Renal cortical epithelial cell (primary cell): ENCODE measurements around the gene LCNL1. TPM values are rescaled to one million over a fixed set of nuclear protein-coding genes. Genes with fewer than 3 reads are reported as not detected.

Experiments used
- DNase-seq: peaks from one replicate; pipeline ENCODE4 v3.0.0-alpha.2; 2011; ENCODE audit warnings: low read depth
- total RNA-seq: library from RNA; depleted of rRNA; stranded (reverse); fragments of >200 nt; gene quantifications from 2 replicates; pipeline ENCODE4 v1.2.3, GENCODE V29; 2014

The LCNL1 gene
- not detected in 2 replicates for total RNA-seq

DNA sequence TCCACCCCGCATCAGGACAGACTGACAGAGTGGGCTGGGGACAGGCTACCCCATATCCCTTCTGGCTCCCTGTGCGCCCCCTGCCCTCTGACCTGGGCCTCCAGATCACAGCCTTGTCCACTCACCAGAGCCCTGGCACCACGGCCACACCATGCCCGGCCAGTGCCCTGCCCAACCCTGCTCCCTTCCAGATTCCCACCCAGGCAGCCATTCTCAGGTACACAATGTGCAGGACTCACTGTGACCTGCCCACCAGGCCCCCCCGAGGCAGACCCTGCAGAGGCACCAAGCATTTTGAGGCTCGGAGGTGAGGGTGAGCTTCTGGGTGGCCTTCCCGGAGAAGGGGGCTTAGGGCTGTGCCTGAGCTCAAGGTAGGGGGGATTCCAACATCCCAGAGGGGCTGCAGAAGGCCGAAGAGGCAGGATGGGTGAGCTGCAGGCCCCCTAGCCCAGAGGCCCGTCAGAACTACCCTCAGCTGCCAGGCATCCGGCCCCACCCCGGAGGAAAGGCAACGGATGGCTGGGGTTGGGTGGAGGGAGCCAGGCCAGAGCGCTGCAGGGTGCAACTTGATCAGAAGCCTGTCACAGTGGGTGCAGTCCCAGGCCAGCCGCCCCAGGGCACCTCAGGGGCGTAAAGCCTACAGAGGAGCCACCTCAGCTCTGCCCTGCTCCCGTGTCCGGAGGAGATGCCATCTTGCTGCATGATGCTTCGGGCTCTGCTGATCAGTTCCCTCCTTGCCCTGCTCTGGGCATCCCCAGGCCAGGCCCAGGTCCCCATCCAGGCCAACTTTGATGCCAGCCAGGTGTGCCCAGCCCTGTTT is at the start of gene LCNL1:
Gene LCNL1 (plus strand): TSS at position 762 of the 820 bp plus-strand sequence. CDS start 594 bp downstream, outside the sequence.
- DNase-seq = no peak

DNA sequence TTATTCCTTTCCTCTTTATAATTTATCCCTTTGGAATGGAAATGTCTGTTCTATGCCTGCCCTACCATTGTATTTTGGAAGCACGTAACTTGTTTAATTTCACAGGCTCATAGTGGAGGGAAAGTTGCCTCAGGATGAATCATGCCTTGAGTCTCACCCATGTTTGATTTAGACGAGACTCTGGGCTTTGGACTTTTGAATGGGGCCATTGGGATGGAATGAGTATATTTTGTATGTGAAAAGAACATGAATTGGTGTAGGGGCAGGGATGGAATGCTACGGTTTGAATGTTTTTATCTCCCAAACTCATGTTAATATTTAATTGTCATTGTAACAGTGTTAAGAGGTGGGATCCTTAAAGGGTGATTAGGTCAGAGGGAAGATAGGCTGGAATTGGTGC is 48.5 kb upstream of the LCNL1 start:
- no peak for DNase-seq

DNA sequence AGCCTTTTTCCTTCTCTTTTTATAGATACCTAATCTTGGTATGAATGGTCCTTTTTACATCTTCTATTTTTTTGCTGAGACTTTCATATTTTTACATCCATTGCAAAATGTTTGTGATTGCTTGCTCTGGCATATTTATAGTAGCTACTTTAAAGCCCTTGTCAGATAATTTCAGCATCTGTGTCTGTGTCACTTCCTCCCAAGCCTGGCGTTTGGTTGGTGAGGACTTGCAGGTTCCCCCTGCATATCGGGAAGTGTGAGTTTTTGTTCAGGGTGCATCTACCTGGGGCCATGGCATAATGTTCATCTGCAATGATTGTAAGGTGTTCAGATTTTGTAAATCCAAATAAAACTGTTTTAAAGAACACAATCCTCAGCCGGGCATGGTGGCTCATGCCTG is 47.1 kb upstream of the LCNL1 start:
- no peak for DNase-seq

DNA sequence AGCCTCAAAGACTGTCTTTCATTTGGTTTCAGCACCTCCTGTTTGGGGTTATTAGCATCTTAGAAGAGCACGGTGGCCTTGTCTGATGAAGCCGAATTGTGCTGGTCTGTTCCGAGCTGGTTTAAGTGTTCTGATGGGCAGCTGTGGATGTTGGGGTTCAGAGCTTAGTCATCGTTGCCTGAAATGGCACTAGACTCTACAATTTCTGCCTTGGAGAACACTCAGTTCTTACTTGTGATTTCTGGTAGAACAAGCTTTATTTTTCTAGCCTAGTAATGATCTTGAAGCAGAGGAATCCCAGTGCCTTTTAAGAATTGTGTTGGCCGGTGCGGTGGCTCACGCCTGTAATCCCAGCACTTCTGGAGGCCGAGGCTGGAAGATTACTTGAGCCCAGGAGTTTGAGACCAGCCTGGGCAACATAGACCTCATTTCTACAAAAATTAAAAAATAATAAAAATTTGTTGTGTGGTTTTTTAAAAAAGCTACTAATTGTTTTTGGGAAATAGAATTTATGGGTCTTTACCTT is 46.1 kb upstream of the LCNL1 start:
- no peak for DNase-seq

DNA sequence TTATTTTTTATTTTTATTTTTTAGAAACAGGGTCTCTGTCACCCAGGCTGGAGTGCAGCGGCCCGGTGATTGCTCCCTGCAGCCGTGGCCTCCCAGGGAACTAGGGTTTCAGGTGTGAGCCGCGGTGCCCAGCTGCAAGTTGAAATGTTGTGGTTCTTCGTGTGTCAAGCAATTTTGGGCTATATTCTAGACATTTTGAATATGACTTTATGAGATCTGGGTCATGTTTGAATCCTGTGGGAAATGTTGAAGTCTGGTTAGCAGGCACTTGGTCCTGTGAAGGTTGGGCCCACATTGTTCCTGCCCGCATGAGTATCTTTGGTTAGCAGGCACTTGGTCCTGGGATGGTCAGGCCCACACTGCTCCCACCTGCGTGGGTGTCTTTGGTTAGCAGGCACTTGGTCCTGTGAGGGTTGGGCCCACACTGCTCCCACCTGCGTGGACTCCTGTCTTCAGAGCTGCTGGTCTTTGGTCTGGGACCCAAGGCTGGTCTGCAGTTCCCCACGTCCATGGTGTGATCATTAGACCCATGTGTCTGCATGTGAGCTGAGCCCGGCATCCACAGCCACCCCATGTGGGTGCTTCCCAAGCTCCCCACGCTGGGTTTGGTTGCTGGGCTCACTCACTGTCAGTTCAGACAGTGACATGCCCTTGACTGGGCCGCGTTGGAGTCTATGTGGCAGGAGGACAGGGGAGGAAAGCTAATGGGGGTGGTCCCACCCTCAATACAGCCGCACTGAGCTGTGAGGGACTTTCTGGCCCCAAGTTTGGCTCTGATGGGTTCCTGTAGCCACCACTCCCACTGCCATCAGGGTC is 45.4 kb upstream of the LCNL1 start:
- DNase-seq = no peak

DNA sequence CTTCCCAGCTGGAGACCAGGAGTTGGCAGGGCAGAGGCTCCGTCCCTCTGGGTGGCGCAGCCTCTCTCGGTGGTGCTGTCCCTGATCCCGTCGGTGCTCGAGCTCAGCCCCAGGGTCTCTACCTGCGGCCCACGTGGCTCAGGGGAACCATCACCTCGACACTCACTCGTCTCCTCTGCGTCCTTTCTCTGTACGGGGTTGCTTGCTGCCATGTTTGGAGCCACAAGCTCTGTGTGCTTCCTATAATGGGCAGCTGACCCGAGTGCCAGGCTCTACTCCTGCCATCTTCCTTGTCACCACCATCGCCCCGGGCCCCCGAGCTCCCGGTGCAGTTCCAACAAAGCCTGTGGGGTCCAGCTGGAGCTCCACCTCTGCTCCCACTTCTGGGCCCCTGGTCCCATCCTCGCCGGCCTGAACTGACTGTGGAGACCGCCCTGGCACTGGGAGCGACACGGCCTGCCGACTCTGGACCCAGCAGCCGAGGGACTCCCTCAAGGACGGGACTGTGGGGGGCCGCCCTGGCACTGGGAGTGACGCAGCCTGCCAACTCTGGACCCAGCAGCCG is 43.3 kb upstream of the LCNL1 start:
- no peak for DNase-seq

DNA sequence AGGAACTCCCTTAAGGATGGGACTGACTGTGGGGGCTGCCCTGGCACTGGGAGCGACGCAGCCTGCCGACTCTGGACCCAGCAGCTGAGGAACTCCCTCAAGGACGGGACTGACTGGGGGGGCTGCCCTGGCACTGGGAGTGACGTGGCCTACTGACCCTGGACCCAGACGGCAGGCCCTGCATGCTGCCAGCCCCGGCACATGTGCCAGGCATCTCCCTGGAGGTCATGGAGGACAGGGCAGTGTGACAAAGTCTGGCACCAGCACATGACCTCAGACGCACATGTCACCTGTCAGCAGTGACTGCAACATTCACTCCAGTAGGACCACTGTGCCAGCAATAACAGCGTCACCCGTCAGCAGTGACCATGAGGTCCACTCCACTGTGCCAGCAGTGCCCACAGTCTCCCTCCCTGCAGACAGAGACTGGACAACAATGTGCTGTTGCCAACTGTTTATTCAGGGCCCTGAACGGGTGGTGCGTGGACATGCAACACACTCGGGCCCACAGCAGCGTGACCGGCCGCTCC is 42.7 kb upstream of the LCNL1 start:
- no peak for DNase-seq

DNA sequence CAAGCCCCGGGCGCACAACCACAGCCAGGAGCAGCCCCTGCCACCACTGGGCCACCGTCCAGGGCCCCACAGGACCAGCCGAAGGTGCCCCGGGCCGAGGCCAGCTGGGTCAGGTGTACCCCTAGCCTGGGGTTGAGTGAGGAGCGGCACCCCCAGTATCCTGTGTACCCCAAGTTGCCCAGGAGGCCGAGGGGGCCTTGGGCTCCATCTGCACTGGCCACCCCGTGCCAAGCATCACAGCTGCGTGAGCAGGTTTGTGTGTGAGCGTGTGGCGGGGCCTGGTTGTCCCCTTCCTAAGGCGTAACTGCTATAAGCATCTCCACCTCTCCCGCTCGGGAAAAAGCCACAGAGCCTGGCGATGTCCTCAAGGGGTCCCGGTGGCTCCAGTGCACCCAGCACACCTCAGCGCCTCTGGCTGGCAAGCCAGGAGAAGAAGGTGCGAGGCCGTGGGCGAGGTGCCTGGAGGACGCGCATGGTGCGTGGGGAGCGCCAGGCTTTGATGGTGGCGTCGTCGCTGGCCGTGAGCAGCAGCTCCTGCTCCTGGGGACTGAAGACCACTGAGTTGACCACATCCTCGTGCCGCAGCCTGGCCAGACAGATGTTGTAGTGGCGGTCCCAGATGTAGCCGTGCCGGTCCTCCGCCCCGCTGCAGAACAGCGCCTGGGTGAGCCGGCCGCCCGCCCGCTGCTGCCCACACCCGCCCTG is 42.1 kb upstream of the LCNL1 start:
- no peak for DNase-seq

DNA sequence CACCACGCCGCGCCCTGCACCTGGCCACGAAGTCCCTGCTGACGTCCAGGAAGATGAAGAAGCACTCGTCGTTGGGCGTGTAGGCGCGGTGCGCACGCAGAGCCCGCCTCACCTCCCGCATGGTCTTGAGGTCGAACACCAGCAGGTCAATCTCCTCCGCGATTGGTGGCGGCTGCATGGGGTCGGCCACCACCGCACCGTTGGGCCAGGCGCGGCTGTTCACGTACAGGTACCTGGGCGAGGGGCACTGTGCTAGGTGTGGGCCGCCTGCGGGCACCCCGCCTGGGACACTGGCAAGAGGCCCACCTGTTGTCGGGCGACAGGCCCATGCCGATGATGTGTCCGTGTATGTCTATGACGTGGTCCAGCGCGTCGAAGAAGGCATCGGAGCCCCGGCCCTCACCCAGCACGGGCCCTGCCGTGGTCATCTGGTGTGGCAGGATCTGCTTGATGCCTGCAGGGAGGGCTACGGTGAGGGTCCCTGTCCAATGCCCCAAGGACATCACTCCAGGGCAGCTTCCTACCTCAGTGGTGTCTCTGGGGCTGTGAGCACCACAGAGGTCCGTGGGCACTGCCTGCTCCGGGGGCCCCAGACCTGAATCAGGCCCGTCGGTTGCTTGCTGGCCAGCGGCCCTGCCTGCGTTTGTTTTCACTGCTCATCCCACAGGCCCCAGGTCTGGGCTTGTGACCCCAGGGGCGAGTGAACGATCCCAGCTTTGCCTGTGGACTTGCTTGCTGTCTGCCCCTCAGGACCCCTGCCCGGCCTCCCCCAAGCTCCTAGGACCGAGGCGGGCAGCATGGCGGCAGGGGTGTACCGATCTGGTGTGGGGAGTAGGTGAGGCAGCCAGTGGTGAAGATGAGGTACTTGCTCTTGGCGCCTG is 41.3 kb upstream of the LCNL1 start:
- no peak for DNase-seq

DNA sequence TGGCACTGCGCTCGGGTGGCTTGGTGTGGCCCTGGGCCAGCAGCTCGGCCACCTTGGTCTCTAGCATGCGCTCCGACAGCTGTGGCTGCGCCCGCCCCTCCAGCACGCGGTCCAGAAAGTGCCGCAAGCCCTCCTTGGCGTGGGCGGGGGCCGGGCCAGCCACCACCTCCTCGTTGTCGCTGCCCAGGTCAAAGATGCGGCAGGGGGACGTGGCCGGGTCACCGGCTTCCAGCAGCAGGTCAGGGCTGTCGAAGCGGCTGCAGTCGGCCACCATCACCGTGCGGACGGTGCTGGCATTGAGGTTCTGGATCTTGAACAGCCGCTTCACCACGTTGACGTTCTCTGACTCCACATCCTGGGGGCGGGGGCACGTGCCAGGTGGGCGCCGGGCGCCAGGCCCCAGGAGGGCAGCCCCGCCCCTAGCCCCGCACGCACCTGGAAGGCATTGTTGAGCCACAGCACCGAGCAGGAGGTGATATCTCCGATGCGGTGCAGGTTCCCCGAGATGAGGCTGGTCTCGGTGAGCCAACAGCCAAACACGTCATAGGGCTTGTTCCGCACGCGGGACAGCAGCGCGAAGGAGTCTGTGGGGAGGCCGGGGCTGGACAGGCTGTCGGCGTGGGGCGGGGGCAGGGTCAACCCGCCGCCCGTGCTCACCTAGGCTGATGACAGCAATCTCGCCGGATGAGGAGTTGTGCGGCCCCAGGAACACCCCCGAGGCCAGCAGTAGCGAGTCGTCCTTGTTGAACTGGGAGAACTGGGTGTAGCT is 40.5 kb upstream of the LCNL1 start:
- DNase-seq = no peak

DNA sequence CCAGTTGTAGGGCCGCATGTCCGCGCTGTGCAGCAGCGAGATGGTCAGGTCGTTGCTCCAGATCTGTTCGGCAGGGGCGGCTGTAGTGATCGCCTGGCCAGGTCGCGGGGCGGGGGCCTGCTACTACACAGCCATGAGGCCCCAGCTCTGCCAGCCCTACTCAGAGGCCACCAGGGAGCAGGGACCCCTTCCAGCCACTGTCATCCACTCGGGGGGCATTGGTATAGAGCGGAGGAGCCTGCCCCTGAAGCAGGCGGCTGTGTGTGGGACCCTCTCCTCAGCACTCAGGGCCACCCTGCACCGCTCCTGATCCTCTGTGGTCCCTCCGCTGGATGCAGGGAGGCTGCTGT is 39.9 kb upstream of the LCNL1 start:
- no peak for DNase-seq

DNA sequence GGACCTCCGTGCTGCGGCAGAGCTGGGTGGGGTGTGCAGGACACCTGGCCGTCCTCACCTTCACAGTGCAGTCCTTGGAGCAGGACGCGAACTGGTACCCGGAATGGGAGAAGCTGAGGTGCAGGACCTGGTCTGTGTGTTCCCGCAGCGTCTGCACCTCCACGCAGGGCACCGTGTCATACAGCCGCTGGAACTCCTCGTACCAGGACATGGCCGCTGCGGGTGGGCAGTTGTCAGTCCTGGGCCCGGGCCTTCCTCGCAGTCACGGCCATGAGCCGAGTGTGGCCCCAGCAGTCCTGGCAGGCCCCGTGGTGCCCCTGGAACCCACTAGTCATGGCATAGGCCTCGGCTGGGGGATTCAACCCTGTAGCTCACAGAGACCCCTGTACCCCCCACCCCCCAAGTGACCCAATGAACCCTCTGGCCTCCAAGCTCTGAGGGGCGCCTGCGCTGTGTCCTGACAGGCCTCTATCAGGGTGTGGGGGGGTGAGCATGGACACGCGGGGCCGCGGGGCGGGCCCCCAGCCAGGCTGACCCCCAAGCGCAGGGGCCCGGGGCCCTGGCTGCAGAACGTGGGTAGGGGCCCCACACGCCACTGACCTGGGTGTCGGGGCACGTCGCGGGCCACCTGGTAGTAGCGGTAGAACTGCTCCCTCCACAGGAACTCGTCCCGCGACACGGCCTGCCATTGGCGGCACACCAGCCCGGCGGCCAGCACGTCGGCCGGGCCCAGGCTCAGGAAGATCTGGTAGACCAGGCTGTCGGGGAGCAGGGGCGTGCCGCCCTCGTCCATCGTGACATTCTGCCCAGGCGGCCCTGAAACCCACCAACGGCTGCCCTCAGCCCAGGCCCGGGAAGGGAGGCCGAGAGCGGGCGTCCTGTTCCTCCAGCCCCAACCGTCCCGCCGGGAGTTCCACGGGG is 39.2 kb upstream of the LCNL1 start:
- DNase-seq = no peak

DNA sequence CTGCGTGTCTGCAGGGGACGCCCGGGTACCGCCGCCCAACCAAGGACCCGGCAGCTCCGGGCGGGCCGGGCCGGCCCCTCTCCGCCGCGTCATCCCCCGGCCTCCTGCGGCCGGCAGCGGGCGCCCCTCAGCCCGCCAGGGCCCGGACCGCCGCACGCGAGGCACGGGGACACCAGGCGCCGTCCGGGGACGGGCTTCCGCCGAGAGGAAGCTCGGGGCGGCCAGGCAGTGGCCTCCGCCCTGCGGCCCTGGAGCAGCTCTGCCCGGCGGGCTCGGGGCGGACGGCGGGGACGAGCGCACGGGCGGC is 38.6 kb upstream of the LCNL1 start:
- no peak for DNase-seq

DNA sequence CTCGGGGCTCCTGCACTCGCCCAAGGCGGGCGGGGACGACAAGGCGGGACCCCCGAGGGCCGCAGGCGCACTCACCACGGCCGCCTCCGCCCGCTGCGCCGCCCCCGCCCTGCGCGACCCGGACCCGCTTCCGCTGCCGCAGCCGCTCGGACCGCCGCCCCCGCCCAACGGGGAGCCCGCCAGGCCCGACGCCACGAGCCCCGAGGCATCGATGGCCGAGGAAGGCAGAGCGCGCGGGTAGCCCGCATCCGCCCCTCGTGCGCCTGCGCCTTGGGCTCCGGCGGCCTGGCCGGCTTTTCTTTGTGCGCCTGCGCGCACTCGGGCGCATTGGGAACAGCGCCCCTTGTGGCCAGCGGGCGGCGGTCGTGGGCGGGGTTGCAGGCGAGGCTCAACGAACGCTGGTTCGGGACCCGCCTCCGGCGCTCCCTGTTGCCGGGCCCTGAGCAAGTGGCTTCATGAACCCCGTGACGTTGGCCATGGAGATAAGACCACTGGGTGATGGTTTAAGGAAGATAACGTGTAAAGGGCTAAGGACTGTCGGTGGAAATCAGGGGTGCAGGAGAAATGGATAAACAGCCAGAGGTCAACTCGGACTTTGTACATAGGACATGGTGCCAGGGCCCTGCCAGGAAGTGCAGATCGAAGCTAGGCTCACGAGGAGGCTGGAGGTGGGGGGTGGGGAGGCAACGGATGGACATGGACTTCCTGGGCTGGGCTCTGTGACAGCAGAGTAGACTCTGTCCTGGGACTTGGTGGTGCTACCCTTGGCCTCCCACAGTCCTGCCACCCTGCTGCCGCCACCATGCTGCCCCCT is 38.1 kb upstream of the LCNL1 start, which contains the start of the genes C8G and FBXW5:
Gene C8G (plus strand): TSS at position 725 of the 814 bp plus-strand sequence. CDS start 78 bp downstream, at position 803.
Gene FBXW5 (minus strand): TSS at position 220 of the 814 bp plus-strand sequence. CDS start 655 bp downstream, outside the sequence.
- DNase-seq = peak; percentile 64

DNA sequence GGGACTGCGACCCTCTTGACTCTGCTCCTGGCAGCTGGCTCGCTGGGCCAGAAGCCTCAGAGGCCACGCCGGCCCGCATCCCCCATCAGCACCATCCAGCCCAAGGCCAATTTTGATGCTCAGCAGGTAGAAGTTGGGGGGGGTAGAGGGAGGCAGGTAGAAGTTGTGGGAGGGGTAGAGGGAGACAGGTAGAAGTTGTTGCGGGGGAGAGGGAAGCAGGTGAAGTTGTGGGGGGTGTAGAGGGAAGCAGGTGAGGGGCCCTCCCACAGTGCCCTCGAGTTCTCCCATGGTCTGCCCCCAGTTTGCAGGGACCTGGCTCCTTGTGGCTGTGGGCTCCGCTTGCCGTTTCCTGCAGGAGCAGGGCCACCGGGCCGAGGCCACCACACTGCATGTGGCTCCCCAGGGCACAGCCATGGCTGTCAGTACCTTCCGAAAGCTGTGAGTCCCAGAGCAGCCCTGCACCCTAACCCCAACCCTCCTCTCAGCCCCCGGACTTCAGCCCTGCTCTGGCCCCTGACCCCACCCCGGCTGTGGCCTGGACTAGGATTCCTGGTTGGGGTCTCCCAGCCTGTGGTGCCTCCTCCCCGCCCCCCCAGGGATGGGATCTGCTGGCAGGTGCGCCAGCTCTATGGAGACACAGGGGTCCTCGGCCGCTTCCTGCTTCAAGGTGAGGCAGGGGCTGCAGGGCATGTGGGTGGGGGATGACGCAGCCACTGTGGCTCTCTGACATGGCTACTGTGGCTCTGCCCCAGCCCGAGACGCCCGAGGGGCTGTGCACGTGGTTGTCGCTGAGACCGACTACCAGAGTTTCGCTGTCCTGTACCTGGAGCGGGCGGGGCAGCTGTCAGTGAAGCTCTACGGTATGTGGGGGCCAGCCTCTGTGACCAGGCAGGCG is 37.2 kb upstream of the LCNL1 start:
- DNase-seq = no peak

DNA sequence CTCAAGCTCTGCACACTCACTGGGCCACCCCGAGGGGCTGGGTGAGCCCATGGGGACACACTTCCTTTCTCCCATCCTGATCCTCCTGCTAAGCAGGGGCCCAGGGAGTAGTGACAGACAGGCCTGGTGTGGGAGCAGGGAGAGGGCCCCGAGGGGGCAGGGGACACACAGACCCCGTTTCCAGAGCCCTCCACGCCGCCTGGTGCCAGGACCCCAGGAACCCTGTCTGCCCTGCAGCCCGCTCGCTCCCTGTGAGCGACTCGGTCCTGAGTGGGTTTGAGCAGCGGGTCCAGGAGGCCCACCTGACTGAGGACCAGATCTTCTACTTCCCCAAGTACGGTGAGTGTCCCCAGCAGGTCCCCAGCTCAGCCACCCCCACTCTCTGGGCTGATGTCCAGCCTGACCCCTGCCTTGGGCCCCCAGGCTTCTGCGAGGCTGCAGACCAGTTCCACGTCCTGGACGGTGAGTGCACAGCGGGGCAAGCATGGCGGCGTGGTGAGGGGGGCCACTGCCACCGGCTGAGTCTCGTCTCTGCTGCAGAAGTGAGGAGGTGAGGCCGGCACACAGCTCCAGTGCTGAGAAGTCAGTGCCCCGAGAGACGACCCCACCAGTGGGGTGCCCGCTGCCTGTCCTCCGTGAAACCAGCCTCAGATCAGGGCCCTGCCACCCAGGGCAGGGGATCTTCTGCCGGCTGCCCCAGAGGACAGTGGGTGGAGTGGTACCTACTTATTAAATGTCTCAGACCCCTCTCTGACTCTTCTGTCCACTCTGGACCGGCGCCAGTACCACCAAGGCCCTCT is 36.4 kb upstream of the LCNL1 start:
- no peak for DNase-seq
